Stimulated activated CD8-positive, alpha-beta memory T cell treated with anti-CD3 and anti-CD28 coated beads, Interleukin-7, amount 100 ng/mL, for 48 hours (primary cell): ENCODE results near the gene ADPRHL1.
A peak's percentile ranks its signal among the peaks of the same experiment; 100 is the strongest.
"Not testable (repeated sequence)": the region's sequence is repeated elsewhere in the genome, so short reads cannot be mapped to it uniquely, and the experiment has no call there.

Source experiments
- DNase-seq, 2 donors: peaks; one replicate each; pipeline ENCODE4 v3.0.0-alpha.2; 2020; ENCODE audit warnings: low read depth in 1 of 2; ENCODE audit errors: extremely low read depth in 1 of 2

Gene ADPRHL1

GRCh38 chr13:113456116-113456702, 2.9 kb upstream of the ADPRHL1 start:
- DNase-seq = no peak

- no peak for DNase-seq
These were observed 2.1 kb upstream of the ADPRHL1 start for GRCh38 chr13:113455384-113455783.

- DNase-seq = no peak
These were observed 1.6 kb upstream of the ADPRHL1 start for GRCh38 chr13:113454936-113455335.

- DNase-seq = no peak
These were observed 822 bp downstream of the ADPRHL1 start for GRCh38 chr13:113452466-113452865.

- no peak for DNase-seq
These were observed 1.3 kb downstream of the ADPRHL1 start for GRCh38 chr13:113451951-113452421.

- DNase-seq = not testable (repeated sequence)
These were observed 2.2 kb downstream of the ADPRHL1 start for GRCh38 chr13:113450861-113451620.

GRCh38 chr13:113450348-113450744, 2.9 kb downstream of the ADPRHL1 start:
- DNase-seq = not testable (repeated sequence)

- DNase-seq = no peak
These were observed 3.5 kb downstream of the ADPRHL1 start for GRCh38 chr13:113449693-113450347.

GRCh38 chr13:113448885-113449692, 4.2 kb downstream of the ADPRHL1 start:
- peak; percentile 4 to 20 for DNase-seq

GRCh38 chr13:113448545-113448884, 4.8 kb downstream of the ADPRHL1 start:
- no peak for DNase-seq

GRCh38 chr13:113447596-113447995, 5.7 kb downstream of the ADPRHL1 start:
- no peak for DNase-seq

- no peak for DNase-seq
These were observed 6.8 kb downstream of the ADPRHL1 start for GRCh38 chr13:113446488-113446854.

- DNase-seq = no peak
These were observed 7.3 kb downstream of the ADPRHL1 start for GRCh38 chr13:113445791-113446487.

GRCh38 chr13:113443991-113444390, 9.3 kb downstream of the ADPRHL1 start:
- DNase-seq = no peak

- DNase-seq = no peak
These were observed 10.3 kb downstream of the ADPRHL1 start for GRCh38 chr13:113442985-113443362.

GRCh38 chr13:113442354-113442984, 10.8 kb downstream of the ADPRHL1 start:
- DNase-seq = no peak

GRCh38 chr13:113441661-113442060, 11.6 kb downstream of the ADPRHL1 start:
- DNase-seq = no peak

- DNase-seq = no peak
These were observed 15.8 kb downstream of the ADPRHL1 start for GRCh38 chr13:113437408-113438010.

GRCh38 chr13:113436866-113437265, 16.4 kb downstream of the ADPRHL1 start:
- DNase-seq = not testable (repeated sequence)

- DNase-seq = not testable (repeated sequence)
These were observed 17.4 kb downstream of the ADPRHL1 start for GRCh38 chr13:113435907-113436306.
